GM12878 (cell line): ENCODE measurements around the gene DNAJC27. TPM values are rescaled to one million over a fixed set of nuclear protein-coding genes. Genes with fewer than 3 reads are reported as not detected.
A peak's percentile ranks its signal among the peaks of the same experiment; 100 is the strongest.

Experiments
- ATAC-seq: fragments of 200-7000 bp; cut with Tn5 transposase; 3 replicates; pipeline ENCODE4 v1.9.1; 2020; ENCODE audit warnings: mild to moderate bottlenecking, moderate library complexity
- BruUV-seq: library from RNA; stranded (reverse); fragments of 400-500 nt; replicated peaks from 2 replicates; lab custom pipeline; 2021; lab: Mats Ljungman, UMichigan
- CTCF ChIA-PET: fragments of 300-600 bp; sonication (Branson Sonifier 250); formaldehyde crosslinking; extraction: SDS; loops from one replicate; lab custom pipeline; 2021; ENCODE audit warnings: inconsistent platforms; lab: Yijun Ruan, JAX
- POLR2A ChIA-PET: fragments of 350-600 bp; formaldehyde crosslinking; extraction: SDS; loops from one replicate; lab custom pipeline; 2021; ENCODE audit warnings: inconsistent platforms; lab: Charles Lee
- RAD21 ChIA-PET: fragments of 300-600 bp; sonication (Branson Sonifier 250); formaldehyde crosslinking; loops from one replicate; lab custom pipeline; 2023; ENCODE audit warnings: antibody characterized with exemption; ENCODE audit not compliant: unreplicated experiment; lab: Charles Lee
- SMC1A ChIA-PET: fragments of 300-600 bp; sonication (Branson Sonifier 250); formaldehyde crosslinking; loops from one replicate; lab custom pipeline; 2023; ENCODE audit not compliant: unreplicated experiment, uncharacterized antibody; lab: Charles Lee
- DNase-seq: peaks from one replicate; pipeline ENCODE4 v3.0.0-alpha.2; 2011; ENCODE audit warnings: low read depth, low spot score
- FAIRE-seq: peaks from 3 replicates; lab custom pipeline; 2011; peaks lifted over from hg19 to GRCh38; lab: Jason Lieb, UNC
- H2AFZ ChIP-seq: 2 replicates; pipeline ENCODE4 v1.6.0; 2011; ENCODE audit warnings: low read depth, low read length, control low read depth; ENCODE audit not compliant: control insufficient read depth
- H3K27ac ChIP-seq: 2 replicates; pipeline ENCODE4 v1.5.1; 2011; ENCODE audit warnings: control low read depth; ENCODE audit not compliant: control insufficient read depth, insufficient read depth
- H3K27me3 ChIP-seq, 2 experiments: replicated peaks in 1 of 2; 2 replicates each; pipeline versions ENCODE4 v1.6.0 to v1.6.1; 2011; ENCODE audit warnings: low read length in 1 of 2; ENCODE audit not compliant: control insufficient read depth in 2 of 2, insufficient read depth in 2 of 2
- H3K36me3 ChIP-seq, 2 experiments: 2 replicates each; pipeline ENCODE4 v1.5.1; 2011; ENCODE audit warnings: low read length in 1 of 2; ENCODE audit not compliant: control insufficient read depth in 2 of 2, insufficient read depth in 2 of 2
- H3K4me1 ChIP-seq: 2 replicates; pipeline ENCODE4 v1.6.1; 2011; ENCODE audit warnings: mild to moderate bottlenecking, low read length, moderate library complexity, mixed read lengths; ENCODE audit not compliant: control insufficient read depth, insufficient read depth
- H3K4me2 ChIP-seq: 2 replicates; pipeline ENCODE4 v1.6.0; 2011; ENCODE audit warnings: control low read depth; ENCODE audit not compliant: control insufficient read depth, insufficient read depth
- H3K4me3 ChIP-seq: fragments of 200-600 bp; sonication (generic); 2 replicates; pipeline ENCODE4 v1.5.1; 2016
- H3K79me2 ChIP-seq: 2 replicates; pipeline ENCODE4 v1.6.0; 2011; ENCODE audit warnings: low read length; ENCODE audit not compliant: control insufficient read depth, insufficient read depth
- H3K9ac ChIP-seq: 2 replicates; pipeline ENCODE4 v1.8.0; 2011; ENCODE audit warnings: low read length, control low read depth, mixed read lengths; ENCODE audit not compliant: control insufficient read depth, insufficient read depth
- H3K9me3 ChIP-seq: replicated peaks from 3 replicates; pipeline ENCODE4 v1.5.1; 2011; ENCODE audit warnings: mild to moderate bottlenecking, low read length; ENCODE audit not compliant: control insufficient read depth, insufficient read depth
- H4K20me1 ChIP-seq: 2 replicates; pipeline ENCODE4 v1.6.0; 2011; ENCODE audit not compliant: control insufficient read depth, insufficient read depth
- CBX5 ChIP-seq: sonication (generic); IDR thresholded peaks from 2 replicates; pipeline ENCODE4 v1.6.1; 2016; ENCODE audit warnings: low read depth, moderate library complexity, mild to moderate bottlenecking, inconsistent platforms
- ETV6 ChIP-seq, 2 experiments: fragments of 450-650 bp in 1 of 2; IDR thresholded peaks in 1 of 2; conservative IDR thresholded peaks in 1 of 2; 2 replicates each; pipeline ENCODE4 v1.6.1; 2014; ENCODE audit warnings: antibody characterized with exemption in 1 of 2, borderline replicate concordance in 1 of 2, low read depth in 1 of 2, mild to moderate bottlenecking in 1 of 2, moderate library complexity in 1 of 2
- FOXM1 ChIP-seq: IDR thresholded peaks from 2 replicates; pipeline ENCODE4 v1.6.1; 2012; ENCODE audit warnings: low read depth, mild to moderate bottlenecking, inconsistent platforms, low read length, moderate library complexity
- IKZF1 ChIP-seq: fragments of 450-650 bp; conservative IDR thresholded peaks from 2 replicates; pipeline ENCODE4 v1.6.1; 2017; ENCODE audit warnings: antibody characterized with exemption, mild to moderate bottlenecking
- MXI1 ChIP-seq: fragments of 150-350 bp; IDR thresholded peaks from 2 replicates; pipeline ENCODE4 v1.6.1; 2011; ENCODE audit warnings: low read depth, mild to moderate bottlenecking, inconsistent platforms, low read length, improper control_type of control experiment
- NFYA ChIP-seq: IDR thresholded peaks from 2 replicates; pipeline ENCODE4 v1.6.1; 2011; ENCODE audit warnings: low read depth, mild to moderate bottlenecking, low read length, improper control_type of control experiment, borderline replicate concordance
- NR2C1 ChIP-seq: fragments of 450-650 bp; IDR thresholded peaks from 2 replicates; pipeline ENCODE4 v1.6.1; 2017; ENCODE audit warnings: antibody characterized with exemption, mild to moderate bottlenecking, moderate library complexity
- TCF12 ChIP-seq: IDR thresholded peaks from 2 replicates; pipeline ENCODE4 v1.6.1; 2011; ENCODE audit warnings: low read depth, mild to moderate bottlenecking, low read length
- ZNF217 ChIP-seq: fragments of 450-650 bp; IDR thresholded peaks from 2 replicates; pipeline ENCODE4 v1.6.1; 2017; ENCODE audit warnings: antibody characterized with exemption, mild to moderate bottlenecking
- WGBS: methylation state at CpG from one replicate; pipeline ENCODE4 v1.1.6; 2016; ENCODE audit warnings: low lambda C conversion rate; ENCODE audit not compliant: insufficient replicate concordance, insufficient coverage; ENCODE audit errors: missing lambda C conversion rate; 5-methylcytosine and 5-hydroxymethylcytosine counted together
- in situ Hi-C: fragments of 300-500 bp; cut with MboI; formaldehyde crosslinking; loops from 9 replicates; pipeline ENCODE4 v1.14.3; 2018; ENCODE audit warnings: mixed read lengths
- intact Hi-C: fragments of 100-400 bp; cut with micrococcal nuclease; formaldehyde crosslinking; loops from one replicate; pipeline ENCODE4 v1.14.2; 2022; ENCODE audit not compliant: unreplicated experiment
- polyA plus RNA-seq, 11 experiments: library from polyadenylated mRNA; depleted of rRNA in 4 of 11; unstranded in 6 of 11; stranded (reverse) in 5 of 11; fragments of >200 nt; fragmentation: Nextera tagmentation in 4 of 11; fragmentation: Illumina TruSeq in 1 of 11; extraction: Ambion mirVana in 4 of 11; extraction: Trizol in 1 of 11; gene quantifications; 1 replicate in 1 of 11; 2 replicates in 10 of 11; pipeline versions ENCODE4 v1.2.1 to v1.2.3, GENCODE V29; 2011 to 2016; ENCODE audit warnings: inconsistent platforms in 2 of 11, missing spikeins in 2 of 11, low read depth in 1 of 11
- total RNA-seq, 4 experiments: library from RNA; depleted of rRNA in 3 of 4; stranded (reverse); fragments of >200 nt in 3 of 4; fragmentation: Illumina TruSeq in 1 of 4; extraction: Trizol in 1 of 4; gene quantifications; 2 replicates each; pipeline versions ENCODE4 v1.2.1 to v1.2.3, GENCODE V29; 2013 to 2021
- TF ChIP-seq, protein P1 (sequence below): fragments of 150-350 bp; IDR thresholded peaks from 2 replicates; pipeline ENCODE4 v1.6.1; 2016; ENCODE audit warnings: low read depth, low read length
- TF ChIP-seq, protein P2 (sequence below): fragments of 450-650 bp; IDR thresholded peaks from 2 replicates; pipeline ENCODE4 v1.6.1; 2018; ENCODE audit warnings: mild to moderate bottlenecking, low read depth, moderate library complexity; ENCODE audit not compliant: partially characterized antibody

The DNAJC27 gene
- total and polyA plus RNA-seq, 10 of the 15 experiments (the other 5 are each of a cell fraction or from before 2014, with no cell fraction given): 0.95 to 9.6 (median 3.7) TPM

- ChIA-PET CTCF (no interaction called here), RAD21 (no interaction called here)
- BruUV-seq: no TSS peak
- in situ Hi-C loops: no loop called here
- no peak for DNase-seq
- Histone ChIP-seq H3K4me1 (no peaks in the 10 kb centered on the region), H4K20me1 (no peaks in the 10 kb centered on the region), H3K79me2 (no peaks in the 10 kb centered on the region)
- TF ChIP-seq MXI1: no peak
- TF ChIP-seq CBX5: 0 out of 2 replicates have a peak, but pooled peaks have one; percentile 19
- TF ChIP-seq, all 136 proteins: peak for 1
- SMC1A ChIA-PET: interaction anchor here (0.8 to 2.1 kb wide), 2 partner anchors 14 to 15 kb away, joined by 3 to 7 read pairs; no protein-coding TSS in a partner anchor
- Histone ChIP-seq H3K9me3 (peaks cover 11% of the 10 kb centered on the region; the same call in 2 of the 3 replicates), H3K36me3 (peaks cover 0 to 23% of the 10 kb centered on the region in 2 experiments; a peak in 2 of 4 replicates), H3K27me3 (no peaks in the 10 kb centered on the region), H3K9ac (no peak overlapping the region), H3K4me2 (no peak overlapping the region), H2AFZ (no peak overlapping the region), H3K4me3 (no peak overlapping the region), H3K27ac (no peak overlapping the region)
- POLR2A ChIA-PET: no interaction called here
- ATAC-seq (no peak), FAIRE-seq (no peak)
- intact Hi-C loops: no loop called here
These were observed 16.5 kb downstream of the DNAJC27 start for GRCh38 chr2:24955232-24955631.

DNA sequence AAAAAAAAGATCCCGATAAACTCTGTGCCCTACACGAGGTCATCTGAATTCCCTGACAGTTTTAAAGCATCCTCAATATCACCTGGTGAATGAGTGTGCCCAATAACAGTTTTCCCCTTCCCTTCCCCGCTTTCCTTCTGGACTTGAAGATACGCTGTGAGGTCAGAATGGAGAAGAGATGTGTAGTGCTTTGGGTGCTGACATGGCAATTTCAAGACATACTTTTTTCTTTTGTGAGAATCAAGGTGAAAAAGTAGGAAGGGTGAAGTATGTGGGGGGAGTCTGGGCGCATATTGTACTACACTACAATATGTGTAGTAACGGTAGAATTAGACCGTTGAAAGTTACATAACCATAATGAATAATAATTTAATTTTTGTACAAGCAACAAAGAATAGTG, 21.7 kb downstream of the DNAJC27 start:
- POLR2A ChIA-PET: interaction anchor here (1.0 kb wide), 1 partner anchor 10 kb away, joined by 3 read pairs; no protein-coding TSS in a partner anchor
- in situ Hi-C loops: no loop called here
- intact Hi-C loops: no loop called here
- no peaks in the 10 kb centered on the region for H3K79me2 ChIP-seq
- no peak overlapping the region for H3K4me2 ChIP-seq
- no peak overlapping the region for H3K4me3 ChIP-seq
- WGBS: 92% methylated on average over 7 of the region's 7 CpGs
- H3K27ac ChIP-seq: no peak overlapping the region
- peaks cover 6% of the 10 kb centered on the region; the same call in 2 of the 3 replicates for H3K9me3 ChIP-seq
- RAD21 ChIA-PET: no interaction called here
- ATAC-seq: no peak
- H3K9ac ChIP-seq: no peak overlapping the region
- H3K36me3 ChIP-seq: peaks cover 2 to 15% of the 10 kb centered on the region in 2 experiments; a peak in 3 of 4 replicates
- CTCF ChIA-PET: no interaction called here
- no peak for FAIRE-seq
- no peak for DNase-seq
- H3K4me1 ChIP-seq: no peaks in the 10 kb centered on the region
- H4K20me1 ChIP-seq: no peaks in the 10 kb centered on the region
- SMC1A ChIA-PET: no interaction called here
- H2AFZ ChIP-seq: no peak overlapping the region
- H3K27me3 ChIP-seq: no peaks in the 10 kb centered on the region
- no TSS peak for BruUV-seq
- TF ChIP-seq IKZF1 (no peak), TCF12 (no peak), ZNF217 (no peak), NFYA (no peak), FOXM1 (no peak), ETV6 (conservative IDR thresholded peaks at IDR 0.05 in 1 of 2, IDR thresholded peaks at IDR 0.05 in 1 of 2; ENCODE audit: borderline replicate concordance in 1 of 2, low read depth in 1 of 2) (no peak), NR2C1 (no peak)
- TF ChIP-seq, protein P1, sequence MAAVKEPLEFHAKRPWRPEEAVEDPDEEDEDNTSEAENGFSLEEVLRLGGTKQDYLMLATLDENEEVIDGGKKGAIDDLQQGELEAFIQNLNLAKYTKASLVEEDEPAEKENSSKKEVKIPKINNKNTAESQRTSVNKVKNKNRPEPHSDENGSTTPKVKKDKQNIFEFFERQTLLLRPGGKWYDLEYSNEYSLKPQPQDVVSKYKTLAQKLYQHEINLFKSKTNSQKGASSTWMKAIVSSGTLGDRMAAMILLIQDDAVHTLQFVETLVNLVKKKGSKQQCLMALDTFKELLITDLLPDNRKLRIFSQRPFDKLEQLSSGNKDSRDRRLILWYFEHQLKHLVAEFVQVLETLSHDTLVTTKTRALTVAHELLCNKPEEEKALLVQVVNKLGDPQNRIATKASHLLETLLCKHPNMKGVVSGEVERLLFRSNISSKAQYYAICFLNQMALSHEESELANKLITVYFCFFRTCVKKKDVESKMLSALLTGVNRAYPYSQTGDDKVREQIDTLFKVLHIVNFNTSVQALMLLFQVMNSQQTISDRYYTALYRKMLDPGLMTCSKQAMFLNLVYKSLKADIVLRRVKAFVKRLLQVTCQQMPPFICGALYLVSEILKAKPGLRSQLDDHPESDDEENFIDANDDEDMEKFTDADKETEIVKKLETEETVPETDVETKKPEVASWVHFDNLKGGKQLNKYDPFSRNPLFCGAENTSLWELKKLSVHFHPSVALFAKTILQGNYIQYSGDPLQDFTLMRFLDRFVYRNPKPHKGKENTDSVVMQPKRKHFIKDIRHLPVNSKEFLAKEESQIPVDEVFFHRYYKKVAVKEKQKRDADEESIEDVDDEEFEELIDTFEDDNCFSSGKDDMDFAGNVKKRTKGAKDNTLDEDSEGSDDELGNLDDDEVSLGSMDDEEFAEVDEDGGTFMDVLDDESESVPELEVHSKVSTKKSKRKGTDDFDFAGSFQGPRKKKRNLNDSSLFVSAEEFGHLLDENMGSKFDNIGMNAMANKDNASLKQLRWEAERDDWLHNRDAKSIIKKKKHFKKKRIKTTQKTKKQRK: no peak
- TF ChIP-seq, protein P2, sequence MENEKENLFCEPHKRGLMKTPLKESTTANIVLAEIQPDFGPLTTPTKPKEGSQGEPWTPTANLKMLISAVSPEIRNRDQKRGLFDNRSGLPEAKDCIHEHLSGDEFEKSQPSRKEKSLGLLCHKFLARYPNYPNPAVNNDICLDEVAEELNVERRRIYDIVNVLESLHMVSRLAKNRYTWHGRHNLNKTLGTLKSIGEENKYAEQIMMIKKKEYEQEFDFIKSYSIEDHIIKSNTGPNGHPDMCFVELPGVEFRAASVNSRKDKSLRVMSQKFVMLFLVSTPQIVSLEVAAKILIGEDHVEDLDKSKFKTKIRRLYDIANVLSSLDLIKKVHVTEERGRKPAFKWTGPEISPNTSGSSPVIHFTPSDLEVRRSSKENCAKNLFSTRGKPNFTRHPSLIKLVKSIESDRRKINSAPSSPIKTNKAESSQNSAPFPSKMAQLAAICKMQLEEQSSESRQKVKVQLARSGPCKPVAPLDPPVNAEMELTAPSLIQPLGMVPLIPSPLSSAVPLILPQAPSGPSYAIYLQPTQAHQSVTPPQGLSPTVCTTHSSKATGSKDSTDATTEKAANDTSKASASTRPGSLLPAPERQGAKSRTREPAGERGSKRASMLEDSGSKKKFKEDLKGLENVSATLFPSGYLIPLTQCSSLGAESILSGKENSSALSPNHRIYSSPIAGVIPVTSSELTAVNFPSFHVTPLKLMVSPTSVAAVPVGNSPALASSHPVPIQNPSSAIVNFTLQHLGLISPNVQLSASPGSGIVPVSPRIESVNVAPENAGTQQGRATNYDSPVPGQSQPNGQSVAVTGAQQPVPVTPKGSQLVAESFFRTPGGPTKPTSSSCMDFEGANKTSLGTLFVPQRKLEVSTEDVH: no peak
